GM23338 (cell line): ENCODE results near the gene PPIA.

ENCODE experiments used
- CREB1 ChIP-seq: fragments of 250-450 bp; sonication (Bioruptor Pico); IDR thresholded peaks from 2 replicates; pipeline ENCODE4 v1.5.0; 2020; ENCODE audit warnings: low read depth, mild to moderate bottlenecking, moderate library complexity
- CTCF ChIP-seq, 2 experiments: fragments of 200-600 bp in 1 of 2; sonication (generic) in 1 of 2; conservative IDR thresholded peaks; 2 replicates each; pipeline versions ENCODE4 v1.5.1 to v1.6.1; 2016 to 2017; ENCODE audit warnings: antibody characterized with exemption in 2 of 2, low read depth in 2 of 2, mild to moderate bottlenecking in 2 of 2, moderate library complexity in 1 of 2
- EZH2 ChIP-seq: fragments of 200-600 bp; sonication (generic); IDR thresholded peaks from one replicate; pipeline ENCODE4 v1.8.0; 2017; ENCODE audit warnings: antibody characterized with exemption, mild to moderate bottlenecking, low read depth; ENCODE audit not compliant: unreplicated experiment
- POLR2AphosphoS5 ChIP-seq: IDR thresholded peaks from 2 replicates; pipeline ENCODE4 v1.6.1; 2016; ENCODE audit warnings: antibody characterized with exemption, low read depth
- REST ChIP-seq: IDR thresholded peaks from one replicate; pipeline ENCODE4 v1.6.1; 2018; ENCODE audit warnings: antibody characterized with exemption; ENCODE audit not compliant: unreplicated experiment

DNA sequence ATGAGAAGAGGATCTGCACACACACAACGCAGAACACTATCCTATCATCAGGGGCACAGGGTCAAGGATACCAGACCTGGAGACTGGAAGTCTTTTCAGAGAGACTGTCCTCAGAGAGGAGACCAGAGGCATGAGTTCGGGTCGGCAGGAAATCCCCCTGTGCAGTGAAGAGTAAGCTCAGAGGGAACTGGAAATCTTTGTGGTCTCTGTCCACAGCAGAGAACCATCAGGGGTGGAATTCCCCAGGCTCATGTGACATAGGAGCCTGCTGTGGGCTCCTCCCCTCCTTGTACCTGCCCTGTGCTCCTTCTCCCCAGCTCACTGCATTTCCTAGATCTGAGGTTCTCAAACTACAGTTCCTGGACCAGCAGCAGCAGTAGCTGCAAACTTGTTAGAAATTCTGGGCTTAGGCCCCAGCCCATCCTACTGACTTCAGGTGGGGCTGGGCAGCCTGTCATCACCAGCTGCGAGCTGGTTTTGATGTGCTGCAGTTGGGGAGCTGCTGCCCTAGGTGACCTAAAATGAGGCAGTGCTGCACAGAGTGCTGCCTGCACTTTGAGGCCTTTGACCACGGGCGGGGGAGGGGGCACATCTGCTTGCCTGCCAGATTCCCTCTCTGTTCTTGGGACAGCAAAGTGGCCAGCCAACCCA lies 45.4 kb upstream of the PPIA start:
- TF ChIP-seq CTCF (conservative IDR thresholded peaks at IDR 0.05; ENCODE audit: low read depth in 2 of 2) (no peak), REST (no peak), EZH2 (no peak), POLR2AphosphoS5 (no peak), CREB1 (CRISPR knock-in tag) (no peak)
